ENCODE data around the gene SERPINB1.
"Not testable (repeated sequence)": the region's sequence is repeated elsewhere in the genome, so short reads cannot be mapped to it uniquely, and the experiment has no call there.

GRCh38 chr6:2880156-2880555 lies 38.5 kb upstream of the SERPINB1 start:
- TF ChIP-seq CTCF (conservative IDR thresholded peaks at IDR 0.05; ENCODE audit: low read depth, low read length); EZH2 (IDR thresholded peaks at IDR 0.05; ENCODE audit: low read length, unreplicated experiment); EZH2phosphoT487 (IDR thresholded peaks at IDR 0.05; ENCODE audit: borderline replicate concordance, low read length): not testable (repeated sequence)

Measured in PC-3 (cell line).